NB4 (cell line): ENCODE measurements around the gene CFAP97D2.
"Not testable (repeated sequence)": the region's sequence is repeated elsewhere in the genome, so short reads cannot be mapped to it uniquely, and the experiment has no call there.

Experiments
- DNase-seq: peaks from one replicate; pipeline ENCODE4 v3.0.0; 2010; ENCODE audit warnings: low read depth
- H3K4me3 ChIP-seq: one replicate; pipeline ENCODE4 v1.5.1; 2011; ENCODE audit warnings: mild to moderate bottlenecking, low read depth, low read length, moderate library complexity
- CTCF ChIP-seq: IDR thresholded peaks from one replicate; pipeline ENCODE4 v1.5.1; 2012; ENCODE audit warnings: low read depth, low read length
- MAX ChIP-seq: IDR thresholded peaks from 2 replicates; pipeline ENCODE4 v1.6.1; 2011; ENCODE audit warnings: low read depth, low read length
- MYC ChIP-seq: IDR thresholded peaks from 2 replicates; pipeline ENCODE4 v1.6.1; 2011; ENCODE audit warnings: low read depth, low read length
- POLR2A ChIP-seq: IDR thresholded peaks from 2 replicates; pipeline ENCODE4 v1.6.1; 2011; ENCODE audit warnings: mild to moderate bottlenecking; ENCODE audit not compliant: insufficient read length; ENCODE audit errors: extremely low read depth

CFAP97D2 gene

GRCh38 chr13:114243971-114244370 lies 64.9 kb downstream of the CFAP97D2 start:
- no peak for DNase-seq
- no peak overlapping the region for H3K4me3 ChIP-seq
- TF ChIP-seq MAX (no peak), CTCF (no peak), POLR2A (no peak), MYC (no peak)

GRCh38 chr13:114244637-114245036 lies 65.6 kb downstream of the CFAP97D2 start:
- TF ChIP-seq CTCF (no peak), POLR2A (no peak), MAX (no peak), MYC (no peak)
- no peak for DNase-seq
- H3K4me3 ChIP-seq, result no peak overlapping the region

GRCh38 chr13:114248011-114248410 lies 69.0 kb downstream of the CFAP97D2 start:
- TF ChIP-seq POLR2A (no peak), MYC (no peak), MAX (no peak)
- DNase-seq, result no peak
- no peak overlapping the region for H3K4me3 ChIP-seq

GRCh38 chr13:114249077-114249476 lies 70.0 kb downstream of the CFAP97D2 start:
- no peak for TF ChIP-seq POLR2A
- TF ChIP-seq MAX, result no peak
- TF ChIP-seq MYC, result no peak
- no peak for TF ChIP-seq CTCF
- H3K4me3 ChIP-seq, result no peak overlapping the region
- DNase-seq, result no peak

GRCh38 chr13:114251639-114252440 lies 72.8 kb downstream of the CFAP97D2 start:
- not testable (repeated sequence) for H3K4me3 ChIP-seq, DNase-seq

GRCh38 chr13:114256547-114256946 lies 77.5 kb downstream of the CFAP97D2 start:
- no peak overlapping the region for H3K4me3 ChIP-seq
- TF ChIP-seq POLR2A (no peak), MAX (no peak), MYC (no peak), CTCF (no peak)
- DNase-seq, result peak; percentile 16

GRCh38 chr13:114257014-114257413 lies 78.0 kb downstream of the CFAP97D2 start:
- H3K4me3 ChIP-seq, result no peak overlapping the region
- TF ChIP-seq MAX (no peak), MYC (no peak), POLR2A (no peak), CTCF (no peak)
- DNase-seq, result no peak
